Lower lobe of right lung (tissue), 2 donors: ENCODE measurements around the gene KANK2. TPM values are rescaled to one million over a fixed set of nuclear protein-coding genes. Genes with fewer than 3 reads are reported as not detected.

Experiments used
- ATAC-seq, 2 donors: fragments of 200-7000 bp; cut with Tn5 transposase; one replicate each; pipeline ENCODE4 v1.9.1; 2020 to 2022; ENCODE audit warnings: mild to moderate bottlenecking in 2 of 2, moderate library complexity in 2 of 2
- DNase-seq: peaks from one replicate; pipeline ENCODE4 v3.0.0-alpha.2; 2020
- H3K27ac ChIP-seq: fragments of 200-600 bp; one replicate; pipeline ENCODE4 v1.8.0; 2022
- H3K27me3 ChIP-seq: fragments of 200-600 bp; one replicate; pipeline ENCODE4 v1.8.0; 2022; ENCODE audit warnings: low read depth
- H3K36me3 ChIP-seq: fragments of 200-600 bp; one replicate; pipeline ENCODE4 v1.8.0; 2022; ENCODE audit warnings: mild to moderate bottlenecking
- H3K4me1 ChIP-seq: fragments of 200-600 bp; one replicate; pipeline ENCODE4 v1.8.0; 2022
- H3K4me3 ChIP-seq: fragments of 200-600 bp; one replicate; pipeline ENCODE4 v1.8.0; 2022; ENCODE audit warnings: mild to moderate bottlenecking
- H3K9me3 ChIP-seq: fragments of 200-600 bp; one replicate; pipeline ENCODE4 v1.8.0; 2022
- intact Hi-C: fragments of 100-400 bp; cut with DNase I; formaldehyde crosslinking; loops from one replicate; pipeline ENCODE4 v1.11.0; 2022
- total RNA-seq: library from RNA; stranded (reverse); fragmentation: NEBNext Ultra II Directional; extraction: Animal tissue kit (Norgen Biotek cat#: 25700); gene quantifications from one replicate; pipeline ENCODE4 v1.2.1, GENCODE V29; 2021
- TF ChIP-seq, protein P1 (sequence below): fragments of 200-600 bp; IDR thresholded peaks from one replicate; pipeline ENCODE4 v1.8.0; 2022; ENCODE audit warnings: antibody characterized with exemption, mild to moderate bottlenecking
- donor health status: DM: no; HTN: yes; CAD: no; lungs with severe emphysema.

The KANK2 gene
- total RNA-seq, 1 donor from 2014 or later = 191 TPM

DNA sequence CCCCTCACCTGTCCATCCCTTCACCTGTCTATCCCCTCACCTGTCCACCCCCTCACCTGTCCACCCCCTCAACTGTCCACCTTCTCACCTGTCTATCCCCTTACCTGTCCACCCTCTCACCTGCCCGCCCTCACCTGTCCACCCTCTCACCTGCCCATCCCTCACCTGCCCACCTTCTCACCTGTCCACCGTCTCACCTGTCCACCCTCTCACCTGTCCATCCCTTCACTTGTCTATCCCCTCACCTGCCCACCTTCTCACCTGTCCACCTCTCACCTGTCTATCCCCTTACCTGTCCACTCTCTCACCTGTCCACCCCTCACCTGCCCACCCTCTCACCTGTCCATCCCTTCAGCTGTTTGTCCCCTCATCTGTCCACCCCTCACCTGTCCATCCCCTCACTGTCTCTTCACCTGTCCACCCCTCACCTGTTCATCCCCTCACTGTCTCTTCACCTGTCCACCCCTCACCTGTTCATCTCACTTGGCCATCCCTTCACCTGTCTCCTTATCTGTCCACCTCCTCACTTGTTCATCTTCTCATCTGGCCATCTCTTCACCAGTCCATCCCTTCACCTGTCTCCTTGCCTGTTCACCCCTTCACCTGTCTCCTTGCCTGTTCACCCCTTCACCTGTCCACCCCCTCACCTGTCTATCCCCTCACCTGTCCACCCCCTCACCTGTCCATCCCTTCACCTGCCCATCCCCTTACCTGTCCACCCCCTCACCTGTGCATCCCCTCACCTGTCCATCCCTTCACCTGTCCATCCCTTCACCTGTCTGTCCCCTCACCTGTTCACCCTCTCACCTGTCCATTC is 12.7 kb upstream of the KANK2 start:
- H3K4me3 ChIP-seq = no peak overlapping the region
- ATAC-seq = no peak
- TF ChIP-seq, protein P1, sequence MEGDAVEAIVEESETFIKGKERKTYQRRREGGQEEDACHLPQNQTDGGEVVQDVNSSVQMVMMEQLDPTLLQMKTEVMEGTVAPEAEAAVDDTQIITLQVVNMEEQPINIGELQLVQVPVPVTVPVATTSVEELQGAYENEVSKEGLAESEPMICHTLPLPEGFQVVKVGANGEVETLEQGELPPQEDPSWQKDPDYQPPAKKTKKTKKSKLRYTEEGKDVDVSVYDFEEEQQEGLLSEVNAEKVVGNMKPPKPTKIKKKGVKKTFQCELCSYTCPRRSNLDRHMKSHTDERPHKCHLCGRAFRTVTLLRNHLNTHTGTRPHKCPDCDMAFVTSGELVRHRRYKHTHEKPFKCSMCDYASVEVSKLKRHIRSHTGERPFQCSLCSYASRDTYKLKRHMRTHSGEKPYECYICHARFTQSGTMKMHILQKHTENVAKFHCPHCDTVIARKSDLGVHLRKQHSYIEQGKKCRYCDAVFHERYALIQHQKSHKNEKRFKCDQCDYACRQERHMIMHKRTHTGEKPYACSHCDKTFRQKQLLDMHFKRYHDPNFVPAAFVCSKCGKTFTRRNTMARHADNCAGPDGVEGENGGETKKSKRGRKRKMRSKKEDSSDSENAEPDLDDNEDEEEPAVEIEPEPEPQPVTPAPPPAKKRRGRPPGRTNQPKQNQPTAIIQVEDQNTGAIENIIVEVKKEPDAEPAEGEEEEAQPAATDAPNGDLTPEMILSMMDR = no peak
- H3K27ac ChIP-seq = no peak overlapping the region
- H3K36me3 ChIP-seq = peaks cover 57% of the 10 kb centered on the region
- intact Hi-C loops = no loop called here
- DNase-seq = no peak
- H3K27me3 ChIP-seq = no peaks in the 10 kb centered on the region
- no peaks in the 10 kb centered on the region for H3K9me3 ChIP-seq
- no peaks in the 10 kb centered on the region for H3K4me1 ChIP-seq

DNA sequence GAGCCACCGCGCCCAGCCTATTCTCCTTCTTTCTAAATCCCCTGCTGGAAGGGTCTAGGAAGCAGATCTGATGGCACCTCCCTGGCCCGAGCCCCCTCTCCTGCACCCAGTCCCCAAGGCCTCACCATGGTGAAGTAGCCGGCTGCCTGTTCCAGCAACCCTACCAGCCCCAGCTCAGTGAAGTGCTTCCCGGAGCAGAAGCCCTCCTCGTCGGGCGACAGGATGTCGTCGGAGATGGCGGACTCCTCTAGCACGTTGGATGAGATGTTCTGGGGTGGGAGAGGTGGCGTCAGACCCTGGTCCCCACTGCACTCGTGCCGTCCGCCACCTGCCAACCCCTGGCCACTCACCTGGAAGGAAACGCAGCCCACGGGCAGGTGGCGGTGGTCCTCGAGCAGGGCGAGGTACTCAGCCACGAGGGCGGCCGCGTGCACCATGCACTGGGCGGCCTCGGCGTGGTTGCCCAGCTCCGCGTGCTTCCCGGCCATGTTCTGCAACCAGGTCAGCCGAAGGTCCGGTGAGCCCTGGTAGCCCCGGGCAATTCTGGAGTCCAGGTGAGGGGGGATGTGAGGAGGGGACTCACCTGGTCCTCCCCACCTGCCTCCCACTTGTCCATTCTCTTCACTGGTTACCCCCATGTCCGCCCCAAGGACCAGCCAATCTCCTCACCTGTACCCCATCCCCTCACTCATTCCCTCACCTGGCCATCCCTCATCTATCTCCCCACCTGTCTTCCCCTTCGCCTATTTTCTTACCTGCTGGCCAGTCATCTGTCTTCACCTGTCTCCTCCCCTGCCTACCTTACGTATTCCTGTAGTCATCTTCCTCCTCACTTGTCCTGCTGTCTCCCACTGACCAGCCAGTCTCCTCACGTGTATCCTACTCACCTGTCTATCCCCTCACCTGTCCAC is 11.5 kb upstream of the KANK2 start:
- peaks cover 6% of the 10 kb centered on the region for H3K4me1 ChIP-seq
- TF ChIP-seq, protein P1 = no peak
- no peaks in the 10 kb centered on the region for H3K9me3 ChIP-seq
- no peak overlapping the region for H3K27ac ChIP-seq
- ATAC-seq = peak in 1 of 2 donors; percentile 19
- H3K27me3 ChIP-seq = no peaks in the 10 kb centered on the region
- DNase-seq = no peak
- intact Hi-C loops = no loop called here
- peaks cover 46% of the 10 kb centered on the region for H3K36me3 ChIP-seq
- no peak overlapping the region for H3K4me3 ChIP-seq

DNA sequence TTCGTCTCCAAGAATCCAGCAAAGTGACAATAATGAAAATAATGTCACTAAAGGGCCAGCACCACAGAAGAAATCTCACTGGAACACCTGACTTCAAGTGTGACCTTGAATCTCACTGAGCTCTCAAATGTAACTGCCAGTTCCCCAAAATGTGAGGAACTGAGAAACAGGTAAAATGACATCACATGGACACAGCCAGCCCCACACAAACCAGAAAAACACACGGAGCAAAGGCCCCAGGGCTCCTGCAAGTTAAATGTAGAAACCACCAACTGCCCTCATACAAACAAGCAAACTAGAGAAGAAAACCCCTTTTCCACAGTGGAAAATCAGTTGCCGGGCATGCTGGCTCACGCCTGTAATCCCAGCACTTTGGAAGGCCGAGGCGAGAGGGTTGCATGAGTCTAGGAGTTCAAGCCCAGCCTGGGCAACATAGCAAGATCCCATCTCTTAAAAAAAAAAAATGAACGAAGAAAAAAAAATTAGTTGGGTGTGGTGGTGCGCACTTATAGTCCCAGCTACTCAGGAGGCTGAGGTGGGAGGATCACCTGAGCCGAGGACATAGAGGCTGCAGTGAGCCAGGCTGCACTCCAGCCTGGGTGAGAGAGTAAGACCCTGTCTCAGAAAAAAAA is 8.7 kb upstream of the KANK2 start:
- no peak overlapping the region for H3K4me3 ChIP-seq
- intact Hi-C loops = no loop called here
- H3K9me3 ChIP-seq = no peaks in the 10 kb centered on the region
- TF ChIP-seq, protein P1 = no peak
- no peak for ATAC-seq
- no peak for DNase-seq
- no peaks in the 10 kb centered on the region for H3K27me3 ChIP-seq
- no peak overlapping the region for H3K27ac ChIP-seq
- peaks cover 44% of the 10 kb centered on the region for H3K36me3 ChIP-seq
- H3K4me1 ChIP-seq = peaks cover 20% of the 10 kb centered on the region

DNA sequence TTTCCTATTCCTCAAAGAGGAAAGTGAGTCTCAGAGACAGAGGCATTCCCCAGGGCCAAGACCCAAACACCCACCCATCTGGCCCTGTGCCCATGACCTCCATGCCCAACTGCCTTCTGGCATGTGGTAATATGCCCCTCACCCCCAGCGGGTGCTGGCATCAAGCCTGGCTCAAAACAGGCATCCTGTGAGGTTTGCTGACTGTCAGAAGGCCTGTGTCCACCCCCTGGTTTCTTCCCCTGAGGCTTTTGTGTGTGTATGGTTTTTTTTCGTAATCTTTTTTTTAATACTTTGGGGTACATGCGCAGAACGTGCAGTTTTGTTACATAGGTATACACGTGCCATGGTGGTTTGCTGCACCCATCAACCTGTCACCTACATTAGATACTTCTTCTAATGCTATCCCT is 7.6 kb upstream of the KANK2 start:
- intact Hi-C loops = loop anchor here (5.0 kb wide), 1 partner anchor 68 kb away; no protein-coding TSS in a partner anchor
- peaks cover 52% of the 10 kb centered on the region for H3K36me3 ChIP-seq
- ATAC-seq (no peak), DNase-seq (no peak)
- TF ChIP-seq, protein P1 = no peak
- H3K4me1 ChIP-seq = peaks cover 20% of the 10 kb centered on the region
- no peaks in the 10 kb centered on the region for H3K9me3 ChIP-seq
- no peaks in the 10 kb centered on the region for H3K27me3 ChIP-seq
- H3K4me3 ChIP-seq = no peak overlapping the region
- peak overlapping the region; percentile 31 for H3K27ac ChIP-seq

DNA sequence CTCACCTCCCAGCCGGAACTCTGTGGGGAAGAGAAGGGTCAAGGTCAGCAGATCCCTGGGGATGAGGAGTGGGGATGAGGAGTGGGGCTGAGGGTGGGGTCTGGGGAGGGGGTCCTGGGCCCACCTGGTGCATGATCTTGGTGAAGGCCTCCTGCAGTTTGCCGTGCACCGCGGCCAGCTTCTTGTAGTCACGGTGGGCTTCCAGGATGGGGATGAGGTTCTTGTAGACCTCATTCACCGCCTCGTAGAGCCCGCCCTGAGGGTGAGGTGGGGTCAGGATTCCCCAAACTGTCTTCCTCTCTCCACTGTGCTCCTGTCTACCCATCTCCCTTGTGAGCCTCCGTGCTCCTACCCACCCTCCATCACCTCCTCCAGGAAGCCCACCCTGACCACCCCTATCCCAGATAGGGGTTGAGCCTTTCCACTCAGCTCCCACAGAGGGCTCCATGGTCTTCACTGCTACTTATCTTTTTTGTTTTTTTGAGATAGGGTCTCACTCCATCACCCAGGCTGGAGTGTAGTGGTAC is 6.8 kb upstream of the KANK2 start:
- ATAC-seq = peak in 1 of 2 donors; percentile 7
- intact Hi-C loops = loop anchor here (5.0 kb wide), 1 partner anchor 67 kb away; no protein-coding TSS in a partner anchor
- H3K36me3 ChIP-seq = peaks cover 57% of the 10 kb centered on the region
- H3K9me3 ChIP-seq = no peaks in the 10 kb centered on the region
- H3K27ac ChIP-seq = peak overlapping the region; percentile 76
- TF ChIP-seq, protein P1 = no peak
- no peak for DNase-seq
- H3K4me1 ChIP-seq = peaks cover 20% of the 10 kb centered on the region
- no peak overlapping the region for H3K4me3 ChIP-seq
- no peaks in the 10 kb centered on the region for H3K27me3 ChIP-seq
